OCI-M2 (cell line): ENCODE data around the gene CACNB1.
A peak's percentile ranks its signal among the peaks of the same experiment; 100 is the strongest.

ENCODE experiments used
- DNase-seq: peaks from one replicate; lab custom pipeline; 2025; ENCODE audit not compliant: unreplicated experiment; lab: John Stamatoyannopoulos, UW

CACNB1 gene

GRCh38 chr17:39197380-39198185 lies at the start of gene CACNB1:
TSS of gene CACNB1 (minus strand) at chr17:39197669. CDS start at chr17:39197495, 174 bp downstream.
- no peak for DNase-seq

GRCh38 chr17:39246274-39246673 lies 48.8 kb upstream of the CACNB1 start:
- DNase-seq = no peak

GRCh38 chr17:39244600-39245570 lies 47.4 kb upstream of the CACNB1 start:
- peak; percentile 41 for DNase-seq

GRCh38 chr17:39244016-39244599 lies 46.6 kb upstream of the CACNB1 start:
- DNase-seq = no peak

- DNase-seq = no peak
Observed at GRCh38 chr17:39243155-39243554, 45.7 kb upstream of the CACNB1 start.

- DNase-seq = no peak
Observed at GRCh38 chr17:39240631-39241030, 43.2 kb upstream of the CACNB1 start.

- no peak for DNase-seq
Observed at GRCh38 chr17:39239640-39240314, 42.3 kb upstream of the CACNB1 start.

- no peak for DNase-seq
Observed at GRCh38 chr17:39238311-39238972, 41.0 kb upstream of the CACNB1 start.

GRCh38 chr17:39237586-39237985 lies 40.1 kb upstream of the CACNB1 start:
- DNase-seq = no peak

- no peak for DNase-seq
Observed at GRCh38 chr17:39236981-39237441, 39.5 kb upstream of the CACNB1 start.

GRCh38 chr17:39236450-39236927 lies 39.0 kb upstream of the CACNB1 start:
- no peak for DNase-seq

- DNase-seq = peak; percentile 20
Observed at GRCh38 chr17:39235555-39236449, 38.3 kb upstream of the CACNB1 start.

- no peak for DNase-seq
Observed at GRCh38 chr17:39231591-39232551, 34.4 kb upstream of the CACNB1 start.

GRCh38 chr17:39231091-39231561 lies 33.7 kb upstream of the CACNB1 start:
- DNase-seq = no peak

GRCh38 chr17:39230361-39230760 lies 32.9 kb upstream of the CACNB1 start:
- DNase-seq = no peak

- DNase-seq = no peak
Observed at GRCh38 chr17:39229274-39229913, 31.9 kb upstream of the CACNB1 start.

- DNase-seq = no peak
Observed at GRCh38 chr17:39227364-39227919, 30.0 kb upstream of the CACNB1 start.
